DMS 273 treated with DMSO at 0.1 percent for 48 hours (cell line): ENCODE measurements around the gene CGB2.

Source experiments
- DNase-seq: peaks from one replicate; lab custom pipeline; 2025; lab: John Stamatoyannopoulos, UW

The CGB2 gene

DNA sequence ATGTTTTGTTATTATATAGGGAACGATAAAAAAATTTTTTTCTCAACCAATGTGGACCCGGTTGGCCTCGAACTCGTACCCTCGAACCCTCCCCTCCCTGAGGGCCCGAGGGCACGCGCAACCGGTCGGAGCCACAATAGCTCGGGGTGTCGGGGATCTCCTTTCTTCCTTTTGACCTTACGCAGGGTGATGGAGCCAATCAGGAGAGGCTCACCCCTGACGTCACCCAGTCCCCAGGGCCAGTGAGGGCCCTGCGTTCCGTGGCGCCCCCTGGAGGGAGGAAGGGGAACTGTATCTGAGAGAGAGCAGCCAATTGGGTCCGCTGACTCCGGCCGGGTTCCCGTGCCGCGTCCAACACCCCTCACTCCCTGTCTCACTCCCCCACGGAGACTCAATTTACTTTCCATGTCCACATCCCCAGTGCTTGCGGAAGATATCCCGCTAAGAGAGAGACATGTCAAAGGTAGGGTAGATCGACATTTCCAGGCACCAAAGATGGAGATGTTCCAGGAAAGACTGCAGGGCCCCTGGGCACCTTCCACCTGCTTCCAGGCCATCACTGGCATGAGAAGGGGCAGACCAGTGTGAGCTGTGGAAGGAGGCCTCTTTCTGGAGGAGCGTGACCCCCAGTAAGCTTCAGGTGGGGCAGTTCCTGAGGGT is at the start of gene CGB2:
Gene CGB2, plus strand, starts transcription at position 249 of the 660 bp plus-strand sequence. Its CDS starts 206 bp downstream, at position 455.
- DNase-seq, result peak; percentile 9

DNA sequence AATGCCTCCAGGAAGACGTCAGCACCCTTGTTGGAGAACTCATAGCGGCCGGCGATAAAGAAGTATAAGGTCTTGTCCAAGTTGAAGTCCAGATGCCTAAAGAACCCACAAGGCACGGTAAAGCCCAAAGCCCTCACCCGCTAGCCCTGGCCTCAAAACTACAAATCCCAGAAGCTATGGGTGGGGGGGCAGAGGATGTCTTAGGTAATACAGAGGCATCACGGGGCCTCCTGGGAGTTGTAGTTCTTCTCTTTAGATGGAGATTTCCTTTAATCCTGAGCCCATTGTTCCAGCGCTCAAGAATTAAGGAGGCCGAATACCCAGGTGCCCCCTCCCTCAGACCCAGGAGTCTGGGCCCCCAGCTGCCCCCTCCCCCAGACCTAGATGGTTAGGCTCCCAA is 49.4 kb upstream of the CGB2 start:
- DNase-seq, result no peak

DNA sequence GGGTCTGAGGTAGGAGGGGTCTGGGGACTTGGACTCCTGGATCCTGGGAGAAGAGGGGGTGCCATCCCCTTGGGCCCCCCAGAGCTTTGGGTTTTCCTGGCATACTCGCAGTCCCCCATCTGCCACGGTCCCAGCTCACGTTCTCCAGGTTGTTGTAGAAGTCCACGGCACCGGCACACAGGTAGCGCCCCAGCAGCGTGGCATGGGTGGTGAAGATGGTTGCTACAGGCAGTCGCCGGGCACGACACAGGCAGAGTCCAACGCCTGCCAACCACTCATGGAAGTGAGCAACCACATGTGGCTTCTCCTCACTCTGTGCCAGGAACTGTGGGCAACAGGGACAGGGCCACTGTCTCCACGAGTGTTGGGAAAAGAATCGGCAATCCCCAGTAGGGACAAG is 46.0 kb upstream of the CGB2 start:
- no peak for DNase-seq

DNA sequence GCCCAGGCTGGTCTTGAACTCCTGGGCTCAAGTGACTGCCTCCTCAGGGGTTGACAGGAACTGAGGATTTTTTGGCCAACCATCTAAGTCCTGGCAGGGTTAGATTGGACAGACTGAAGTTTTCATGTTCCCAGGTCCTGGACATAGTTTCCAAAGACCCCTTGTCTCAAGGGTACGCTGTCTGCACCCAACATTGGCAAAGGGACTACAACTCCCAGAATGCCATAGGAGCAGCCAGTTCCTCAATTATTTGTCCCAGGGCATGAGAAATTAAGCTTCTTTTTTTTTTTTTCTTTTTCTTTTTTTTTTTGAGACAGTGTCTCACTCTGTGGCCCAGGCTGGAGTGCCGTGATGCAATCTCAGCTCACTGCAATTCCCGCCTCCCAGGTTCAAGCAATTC is 45.5 kb upstream of the CGB2 start:
- no peak for DNase-seq

- DNase-seq, result no peak
Observed at GRCh38 chr19:48987323-48987722, 44.4 kb upstream of the CGB2 start.

DNA sequence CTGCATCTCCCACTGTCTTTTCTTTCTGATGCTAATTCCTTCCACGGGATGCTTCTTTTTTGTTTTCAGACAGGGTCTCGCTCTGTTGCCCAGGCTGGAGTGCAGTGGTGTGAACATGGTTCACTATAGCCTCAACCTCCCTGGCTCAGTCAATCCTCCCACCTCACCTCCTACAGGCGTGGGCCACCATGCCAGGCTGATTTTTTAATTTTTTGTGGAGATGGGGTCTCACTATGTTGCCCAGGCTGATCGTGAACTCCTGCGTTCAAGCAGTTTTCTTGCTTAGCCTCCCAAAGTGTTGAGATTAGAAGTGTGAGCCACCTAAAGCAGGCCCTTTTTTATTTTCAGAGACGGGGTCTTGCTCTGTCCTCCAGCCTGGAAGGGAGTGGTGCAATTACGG is 43.4 kb upstream of the CGB2 start:
- DNase-seq, result no peak

- no peak for DNase-seq
Observed at GRCh38 chr19:48988860-48989259, 42.8 kb upstream of the CGB2 start.

GRCh38 chr19:48989701-48990291 is 41.9 kb upstream of the CGB2 start:
- DNase-seq, result no peak

- no peak for DNase-seq
Observed at GRCh38 chr19:48990400-48990799, 41.3 kb upstream of the CGB2 start.

DNA sequence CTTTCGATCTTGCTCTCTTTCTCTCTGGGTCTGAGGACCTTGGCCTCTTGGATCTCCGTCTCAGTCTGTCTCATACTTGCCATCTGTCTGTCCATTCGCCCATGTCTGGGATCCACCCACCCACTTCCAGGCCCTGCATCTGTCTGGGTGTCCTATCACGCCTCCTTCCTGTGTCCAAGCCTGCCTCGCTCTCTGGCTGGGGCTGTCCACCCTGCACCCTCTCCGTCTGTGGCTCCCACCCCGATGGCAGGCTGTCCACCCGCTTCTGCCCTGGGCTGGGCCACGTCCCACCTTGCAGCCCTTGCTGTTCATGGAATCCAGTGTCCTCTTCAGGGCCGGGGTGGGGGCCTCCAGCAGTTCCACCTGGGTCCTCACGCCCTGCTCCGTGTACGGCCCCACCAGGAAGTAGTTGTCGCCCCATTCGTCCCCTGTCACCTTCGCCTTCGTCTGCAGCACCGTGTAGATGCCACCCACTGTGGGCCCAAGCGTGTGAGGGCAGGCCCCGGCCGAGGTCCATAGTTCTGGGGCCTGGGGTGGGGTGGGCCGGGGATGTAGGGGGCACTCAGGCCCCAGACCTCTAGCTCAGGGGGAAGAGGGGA is 40.6 kb upstream of the CGB2 start:
- no peak for DNase-seq

DNA sequence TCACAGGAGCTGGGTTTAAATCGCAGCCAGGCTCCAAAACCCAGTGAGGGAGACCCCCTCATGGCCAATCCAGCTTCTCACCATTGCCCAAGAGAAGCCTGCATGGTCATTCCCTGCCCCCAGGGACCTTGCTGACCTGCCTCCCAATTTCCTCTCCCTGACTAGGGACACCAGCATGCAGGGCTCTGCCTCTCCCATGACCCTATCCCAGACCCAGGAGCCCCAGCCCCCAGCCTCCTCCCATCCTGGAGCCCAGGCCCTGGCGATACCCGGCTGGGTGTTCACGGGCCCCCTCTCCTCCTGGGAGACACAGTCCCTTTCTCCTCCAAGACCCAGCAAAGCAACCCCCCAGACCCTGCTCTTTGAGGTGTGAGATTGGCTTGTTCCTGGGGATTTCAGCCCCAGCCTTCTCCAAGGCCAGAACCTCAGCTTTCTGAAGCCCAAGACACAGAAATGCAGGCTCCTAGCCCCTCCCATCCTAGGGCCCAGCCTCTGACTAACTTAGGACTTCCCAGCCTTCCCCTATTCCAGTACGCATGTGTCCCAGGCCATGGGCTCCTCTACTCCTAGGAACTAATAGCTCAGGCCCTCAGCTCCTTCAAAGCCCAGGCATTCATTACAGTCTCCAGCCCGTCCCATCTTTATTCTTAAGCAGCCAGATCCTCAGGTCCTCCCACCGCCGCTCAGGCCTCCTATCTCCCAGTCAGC is 39.7 kb upstream of the CGB2 start:
- DNase-seq, result no peak

DNA sequence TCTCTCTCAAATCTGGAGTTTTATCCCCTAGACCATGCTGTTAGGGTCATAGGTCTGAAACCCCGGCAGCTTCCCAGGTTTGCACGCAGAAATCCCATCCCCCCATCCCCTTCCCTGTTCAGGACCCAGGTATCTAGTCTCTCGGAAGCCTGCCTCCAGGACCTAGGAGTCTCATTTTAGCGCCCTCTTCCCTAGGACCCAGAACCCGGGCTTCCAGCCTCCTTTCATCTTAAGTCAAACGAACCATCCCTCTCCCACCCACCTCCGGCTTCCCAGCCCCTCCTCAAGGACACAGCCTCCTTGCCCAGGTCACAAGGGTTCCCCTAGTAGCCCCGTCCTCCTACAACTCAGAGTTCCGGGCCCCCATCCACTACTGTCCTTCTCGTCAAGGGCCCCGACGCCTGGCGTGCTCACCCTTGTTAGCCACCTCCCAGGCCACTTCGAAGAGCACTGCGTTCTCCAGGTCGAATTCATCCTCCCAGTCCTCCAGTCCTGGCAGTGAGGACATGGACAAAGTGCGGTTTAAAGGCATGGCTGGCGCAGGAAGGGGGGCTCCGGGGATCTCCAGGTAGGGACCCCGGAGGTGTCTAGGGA is 39.0 kb upstream of the CGB2 start:
- no peak for DNase-seq

GRCh38 chr19:48993175-48994034 is 38.3 kb upstream of the CGB2 start, which contains the start of the genes GYS1 and RUVBL2:
Gene GYS1 (minus strand): TSS chr19:48993309. CDS start chr19:48993112, 197 bp downstream.
Gene RUVBL2 (plus strand): TSS chr19:48993887. CDS start chr19:48993912, 25 bp downstream.
- DNase-seq, result peak; percentile 98

DNA sequence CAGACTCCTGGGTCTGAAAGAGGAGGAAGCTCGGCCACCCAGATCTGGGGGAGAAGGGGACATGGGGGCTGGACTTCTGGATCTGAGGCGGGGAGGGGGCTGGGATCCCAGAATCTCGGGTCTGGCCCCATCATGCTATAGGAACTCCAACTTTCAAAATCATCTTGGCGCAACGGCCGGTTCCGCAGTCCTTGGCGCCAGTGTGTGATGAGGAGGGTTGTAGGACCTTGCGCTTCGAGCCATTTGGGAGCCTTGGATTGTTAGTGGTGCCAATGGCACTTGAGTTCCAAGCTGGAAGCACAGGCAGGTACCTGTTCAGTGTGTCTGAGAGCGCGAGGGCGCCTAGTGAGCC is 37.7 kb upstream of the CGB2 start:
- no peak for DNase-seq

DNA sequence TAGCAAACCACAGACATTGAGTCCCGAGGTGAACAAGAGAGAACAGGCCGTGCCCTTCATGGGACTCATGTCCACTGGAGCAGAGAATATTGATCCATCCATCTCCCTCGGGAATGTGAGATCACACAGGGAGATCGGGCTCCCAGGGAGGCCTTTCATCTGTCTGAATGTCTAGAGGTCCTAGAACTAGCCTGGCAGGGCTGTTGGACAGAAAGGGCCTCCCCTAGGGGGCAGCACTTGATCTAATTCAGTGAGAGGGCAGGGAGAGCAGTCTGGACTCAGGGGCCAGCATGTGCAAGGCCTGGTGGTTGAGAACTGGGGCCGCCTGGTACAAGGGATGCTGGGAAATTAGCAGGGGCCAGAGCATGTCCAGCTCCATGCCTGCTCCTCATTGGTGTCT is 33.7 kb upstream of the CGB2 start:
- peak; percentile 27 for DNase-seq

- no peak for DNase-seq
Observed at GRCh38 chr19:48999481-49000325, 32.0 kb upstream of the CGB2 start.

DNA sequence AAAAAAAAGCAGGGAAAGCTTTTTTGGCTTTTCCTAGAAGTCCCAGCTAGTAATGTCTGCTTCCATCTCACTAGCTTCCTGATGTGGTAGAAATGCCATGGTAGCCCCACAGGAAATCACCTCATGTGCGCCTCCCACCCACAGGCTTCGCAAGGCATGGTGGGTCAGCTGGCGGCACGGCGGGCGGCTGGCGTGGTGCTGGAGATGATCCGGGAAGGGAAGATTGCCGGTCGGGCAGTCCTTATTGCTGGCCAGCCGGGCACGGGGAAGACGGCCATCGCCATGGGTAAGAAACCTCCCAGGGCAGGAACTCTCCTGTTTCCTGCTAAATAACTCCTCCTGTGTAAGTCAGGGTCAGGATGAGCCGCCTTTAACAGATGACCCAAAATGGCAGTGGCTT is 27.6 kb upstream of the CGB2 start:
- no peak for DNase-seq

- no peak for DNase-seq
Observed at GRCh38 chr19:49004964-49005614, 26.6 kb upstream of the CGB2 start.

- no peak for DNase-seq
Observed at GRCh38 chr19:49006905-49007304, 24.8 kb upstream of the CGB2 start.

DNA sequence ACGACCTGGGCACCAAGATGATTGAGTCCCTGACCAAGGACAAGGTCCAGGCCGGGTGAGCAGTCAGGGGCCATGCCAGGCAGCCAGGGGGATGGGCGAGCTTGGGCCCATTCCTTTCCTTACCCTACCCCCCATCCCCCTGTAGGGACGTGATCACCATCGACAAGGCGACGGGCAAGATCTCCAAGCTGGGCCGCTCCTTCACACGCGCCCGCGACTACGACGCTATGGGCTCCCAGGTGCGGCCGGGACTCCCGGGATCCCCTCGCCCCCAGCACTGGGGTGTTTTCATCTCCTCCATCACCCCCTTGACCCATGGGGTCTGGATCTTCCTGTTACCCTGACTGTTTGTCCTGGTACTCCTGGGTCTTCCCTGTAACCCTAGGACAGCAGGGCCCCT is 21.9 kb upstream of the CGB2 start:
- no peak for DNase-seq
